NT2/D1 (cell line): Measurements from ENCODE around the gene AARS2.

Experiments used
- SUZ12 ChIP-seq: IDR thresholded peaks from 2 replicates; pipeline ENCODE4 v1.6.1; 2011; ENCODE audit not compliant: insufficient read length, insufficient read depth; ENCODE audit errors: extremely low read depth
- ZNF274 ChIP-seq: IDR thresholded peaks from 2 replicates; pipeline ENCODE4 v1.6.1; 2011; ENCODE audit warnings: mild to moderate bottlenecking, low read depth, low read length

DNA sequence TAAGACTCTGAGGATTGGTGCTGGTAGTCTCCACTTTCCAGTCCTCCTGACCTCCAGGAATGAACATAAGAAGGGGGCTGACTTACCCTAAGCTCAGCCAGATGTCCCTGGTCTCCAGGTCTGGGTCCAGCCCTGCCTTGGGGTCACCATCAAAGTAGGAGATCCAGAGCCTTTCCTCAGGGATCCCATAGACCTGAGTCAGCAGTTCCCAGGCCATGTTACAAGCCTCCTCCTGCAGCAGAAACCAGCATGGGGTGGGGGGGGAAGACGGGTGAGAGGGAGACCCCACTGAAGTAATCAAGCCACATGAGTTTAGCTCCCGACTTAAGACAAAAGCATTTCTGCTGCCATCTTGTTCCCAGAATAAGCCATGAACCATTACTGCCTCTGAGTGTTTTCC is 1.8 kb downstream of the AARS2 start:
- TF ChIP-seq ZNF274, result no peak
- TF ChIP-seq SUZ12, result no peak
